ENCODE data around the gene LATS1.

LATS1 gene

GRCh38 chr6:149651056-149651455 lies 66.8 kb downstream of the LATS1 start:
- TF ChIP-seq CTCF (IDR thresholded peaks at IDR 0.05; ENCODE audit: insufficient read depth, missing control alignments): no peak
- DNase-seq (ENCODE audit: insufficient read length, low spot score): no peak
- no peak for FAIRE-seq

DNA sequence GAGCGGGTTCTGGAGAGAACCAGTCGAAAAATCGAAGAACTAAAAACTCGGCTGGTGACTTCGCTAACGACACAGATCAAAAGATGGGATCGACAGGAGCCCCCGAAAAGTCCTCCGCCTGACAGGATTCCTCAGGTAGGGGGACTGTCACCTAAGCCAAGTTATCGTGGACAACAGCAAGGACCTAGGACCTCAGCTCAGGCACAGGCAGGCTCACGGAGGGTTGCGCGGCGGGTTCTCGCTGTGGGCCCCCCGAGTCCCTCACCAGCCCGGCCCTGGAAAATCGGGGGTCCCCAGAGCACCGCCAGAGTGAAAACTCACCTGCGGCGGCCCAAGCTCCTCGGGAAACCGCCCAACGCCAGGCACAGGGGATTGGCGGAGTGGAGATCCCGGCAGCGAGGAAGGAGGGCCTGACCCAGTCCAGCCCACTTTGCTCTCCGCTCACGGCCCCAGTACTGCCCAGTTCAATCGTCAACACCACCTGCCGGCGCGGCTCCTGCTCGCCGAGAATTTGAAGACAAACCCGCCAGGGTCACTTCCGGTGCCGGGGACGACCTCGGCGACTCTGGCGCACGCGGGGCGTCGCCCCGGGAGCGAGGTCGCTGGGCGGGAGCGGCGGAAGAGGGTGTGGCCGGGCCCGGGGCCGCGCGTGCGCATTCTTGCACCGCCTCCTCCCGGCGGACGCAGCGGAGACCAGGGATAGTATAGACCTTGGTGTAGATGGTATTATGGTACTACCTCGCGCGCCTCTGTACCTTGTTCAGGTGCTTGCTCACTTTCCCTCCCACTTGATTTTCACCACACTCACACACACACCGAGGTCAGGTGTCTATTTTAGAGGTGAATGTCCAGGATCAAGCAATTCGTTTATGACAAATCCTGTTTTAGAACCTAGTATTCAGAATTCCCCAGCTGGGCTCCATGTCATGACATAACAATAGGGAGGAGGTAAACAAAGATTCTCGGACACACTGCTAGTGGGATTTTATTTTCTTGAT lies 69.5 kb downstream of the LATS1 start, which contains the start of gene KATNA1:
TSS of gene KATNA1 (minus strand) at position 567 of the 998 bp plus-strand sequence. CDS start 10,167 bp downstream, outside the sequence.
- FAIRE-seq (no peak), DNase-seq (ENCODE audit: insufficient read length, low spot score) (peak; percentile 83)

DNA sequence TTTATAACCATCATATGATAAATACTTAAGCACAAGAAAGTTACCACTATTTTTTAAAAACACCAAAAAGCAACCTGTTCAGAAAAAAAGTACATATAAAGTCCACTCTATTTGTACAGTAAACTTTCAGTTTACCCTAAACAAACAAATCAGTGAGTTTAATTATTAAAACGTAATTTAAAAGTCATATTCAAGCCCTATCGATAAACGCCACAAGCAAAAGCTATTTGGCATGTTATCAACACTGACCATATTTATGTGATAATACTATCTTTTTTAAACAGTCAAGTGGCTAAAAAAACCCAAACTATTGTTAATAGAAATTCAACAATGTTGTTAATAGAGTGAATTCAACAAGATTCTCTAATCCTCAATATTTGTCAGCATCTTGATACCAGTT lies 71.3 kb downstream of the LATS1 start:
- no peak for TF ChIP-seq CTCF (IDR thresholded peaks at IDR 0.05; ENCODE audit: insufficient read depth, missing control alignments)
- DNase-seq (ENCODE audit: insufficient read length, low spot score) (no peak), FAIRE-seq (no peak)

More for the DNA sequence above, 69.5 kb downstream of the LATS1 start, which contains the start of gene KATNA1:
- TF ChIP-seq CTCF (IDR thresholded peaks at IDR 0.05; ENCODE audit: insufficient read depth, missing control alignments): no peak

DNA sequence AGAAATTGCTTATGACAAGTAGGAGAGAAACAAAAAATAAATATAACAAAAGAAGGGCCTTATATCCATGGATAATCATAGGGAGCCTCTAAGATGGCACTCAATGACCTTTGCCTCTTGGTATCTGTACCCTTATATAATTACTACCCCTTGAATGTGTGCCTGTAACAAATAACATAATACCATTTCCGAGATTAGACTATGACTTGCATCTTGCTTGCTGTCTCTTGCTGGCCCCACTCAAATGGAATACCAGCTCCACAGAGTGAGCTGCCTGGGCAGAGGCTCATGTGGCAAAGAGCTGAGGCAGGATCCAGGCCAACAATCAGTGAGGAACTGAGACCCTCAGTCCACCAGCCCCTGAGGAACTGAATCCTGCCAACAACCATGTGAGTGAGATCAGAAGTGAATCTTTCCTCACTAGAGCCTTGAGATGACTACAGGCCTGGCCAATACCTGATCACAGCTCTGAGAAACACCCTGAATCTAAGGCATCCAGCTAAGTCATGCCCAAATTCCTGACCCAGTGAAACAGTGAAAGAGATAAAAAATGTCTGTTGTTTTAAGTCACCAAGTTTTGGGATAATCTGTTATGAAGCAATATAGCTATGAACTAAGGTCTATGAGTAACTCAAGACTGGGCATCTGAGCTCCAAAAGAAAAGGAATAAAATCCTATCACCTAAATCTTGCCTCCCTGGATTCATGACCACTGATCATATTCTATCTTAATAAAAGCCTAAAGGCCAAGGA lies 74.9 kb downstream of the LATS1 start:
- DNase-seq (ENCODE audit: insufficient read length, low spot score): no peak
- no peak for TF ChIP-seq CTCF (IDR thresholded peaks at IDR 0.05; ENCODE audit: insufficient read depth, missing control alignments)
- FAIRE-seq: peak; percentile 68

GRCh38 chr6:149636124-149636523 lies 81.8 kb downstream of the LATS1 start:
- no peak for DNase-seq (ENCODE audit: insufficient read length, low spot score)
- FAIRE-seq: no peak
- TF ChIP-seq CTCF (IDR thresholded peaks at IDR 0.05; ENCODE audit: insufficient read depth, missing control alignments): no peak

GRCh38 chr6:149634315-149634714 lies 83.6 kb downstream of the LATS1 start:
- DNase-seq (ENCODE audit: insufficient read length, low spot score) (no peak), FAIRE-seq (no peak)
- no peak for TF ChIP-seq CTCF (IDR thresholded peaks at IDR 0.05; ENCODE audit: insufficient read depth, missing control alignments)

Measured in D721Med (cell line).